ENCODE data around the gene TXK.
A peak's percentile ranks its signal among the peaks of the same experiment; 100 is the strongest.

Gene TXK

GRCh38 chr4:48138511-48138910, 4.5 kb upstream of the TXK start:
- no peak for DNase-seq (ENCODE audit: low read depth)
- H3K4me3 ChIP-seq (ENCODE audit: low read depth, low read length), result no peak overlapping the region
- no peak for TF ChIP-seq CTCF (conservative IDR thresholded peaks at IDR 0.05; ENCODE audit: low read depth, low read length)

- no peak overlapping the region for H3K4me3 ChIP-seq (ENCODE audit: low read depth, low read length)
- TF ChIP-seq CTCF (conservative IDR thresholded peaks at IDR 0.05; ENCODE audit: low read depth, low read length), result no peak
- no peak for DNase-seq (ENCODE audit: low read depth)
These were observed 3.8 kb upstream of the TXK start for GRCh38 chr4:48137846-48138245.

- H3K4me3 ChIP-seq (ENCODE audit: low read depth, low read length), result no peak overlapping the region
- no peak for TF ChIP-seq CTCF (conservative IDR thresholded peaks at IDR 0.05; ENCODE audit: low read depth, low read length)
- DNase-seq (ENCODE audit: low read depth), result peak; percentile 51
These were observed 381 bp downstream of the TXK start for GRCh38 chr4:48133669-48134068.

- no peak for TF ChIP-seq CTCF (conservative IDR thresholded peaks at IDR 0.05; ENCODE audit: low read depth, low read length)
- no peak for DNase-seq (ENCODE audit: low read depth)
- H3K4me3 ChIP-seq (ENCODE audit: low read depth, low read length), result no peak overlapping the region
These were observed 2.3 kb downstream of the TXK start for GRCh38 chr4:48131736-48132135.

GRCh38 chr4:48130100-48130499, 4.0 kb downstream of the TXK start:
- no peak for TF ChIP-seq CTCF (conservative IDR thresholded peaks at IDR 0.05; ENCODE audit: low read depth, low read length)
- DNase-seq (ENCODE audit: low read depth), result no peak
- H3K4me3 ChIP-seq (ENCODE audit: low read depth, low read length), result no peak overlapping the region

GRCh38 chr4:48129307-48130014, 4.6 kb downstream of the TXK start:
- DNase-seq (ENCODE audit: low read depth), result no peak
- H3K4me3 ChIP-seq (ENCODE audit: low read depth, low read length), result no peak overlapping the region
- peak; percentile 19 for TF ChIP-seq CTCF (conservative IDR thresholded peaks at IDR 0.05; ENCODE audit: low read depth, low read length)
